Hypothalamus (tissue), 51 donors: Measurements from ENCODE around the gene LSM12.

Source experiments
- DNase-seq, 51 donors: peaks; one replicate each; lab custom pipeline; 2025; lab: John Stamatoyannopoulos, UW

The LSM12 gene

GRCh38 chr17:44097110-44097958 is 30.9 kb upstream of the LSM12 start:
- DNase-seq, result peak in 12 of 51 donors; percentile 19 to 62 (median 34)

GRCh38 chr17:44095647-44096496 is 29.4 kb upstream of the LSM12 start:
- peak in 35 of 51 donors; percentile 15 to 80 (median 57) for DNase-seq

- DNase-seq, result no peak
Observed at GRCh38 chr17:44095388-44095646, 28.8 kb upstream of the LSM12 start.

GRCh38 chr17:44094701-44095387 is 28.4 kb upstream of the LSM12 start:
- no peak for DNase-seq

- DNase-seq, result no peak
Observed at GRCh38 chr17:44093231-44093900, 26.9 kb upstream of the LSM12 start.

DNA sequence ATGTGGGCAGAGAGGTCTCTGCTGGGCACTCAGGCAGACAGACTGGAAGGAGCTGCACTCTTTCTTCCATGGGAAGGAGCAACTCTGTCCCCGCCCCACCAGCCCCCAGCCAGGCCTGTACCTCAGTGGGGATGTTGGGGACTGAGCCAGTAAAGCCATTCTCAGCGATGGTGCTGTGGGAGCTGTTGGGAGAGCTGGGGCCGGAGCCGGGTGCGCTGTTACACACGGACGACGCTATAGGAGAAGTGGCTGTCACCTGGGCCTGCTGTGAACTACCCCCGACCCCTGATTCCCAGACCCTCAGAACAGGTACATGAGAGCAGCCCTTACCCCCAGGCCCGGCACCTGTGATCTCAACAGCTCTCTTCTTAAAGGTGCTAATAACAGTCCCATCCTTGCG is 25.6 kb upstream of the LSM12 start:
- no peak for DNase-seq

- no peak for DNase-seq
Observed at GRCh38 chr17:44091200-44091997, 24.9 kb upstream of the LSM12 start.

GRCh38 chr17:44088254-44088653 is 21.8 kb upstream of the LSM12 start:
- no peak for DNase-seq

- DNase-seq, result no peak
Observed at GRCh38 chr17:44087319-44087718, 20.8 kb upstream of the LSM12 start.

GRCh38 chr17:44086364-44087311 is 20.2 kb upstream of the LSM12 start:
- DNase-seq, result peak in 22 of 51 donors; percentile 3 to 85 (median 36)

DNA sequence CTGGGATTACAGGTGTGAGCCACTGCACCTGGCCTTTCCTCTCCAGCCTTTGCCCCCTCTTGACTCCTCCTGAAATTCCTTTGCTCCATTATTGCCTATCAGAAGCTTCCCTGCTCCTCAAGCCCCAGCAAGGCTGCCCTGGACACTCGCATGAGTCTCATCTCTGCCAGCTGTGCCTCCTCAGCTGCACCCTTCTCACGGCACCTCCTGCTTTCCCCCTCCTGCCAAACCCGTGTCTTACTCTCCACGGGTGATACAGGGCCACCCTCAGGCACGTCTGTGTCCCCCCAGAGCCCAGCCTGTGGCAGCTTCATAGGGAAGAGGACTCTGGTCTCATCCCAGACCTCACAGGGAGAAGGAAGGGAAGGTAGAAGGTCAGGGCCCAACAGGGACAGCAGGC is 19.4 kb upstream of the LSM12 start:
- no peak for DNase-seq

- no peak for DNase-seq
Observed at GRCh38 chr17:44084921-44085320, 18.4 kb upstream of the LSM12 start.

DNA sequence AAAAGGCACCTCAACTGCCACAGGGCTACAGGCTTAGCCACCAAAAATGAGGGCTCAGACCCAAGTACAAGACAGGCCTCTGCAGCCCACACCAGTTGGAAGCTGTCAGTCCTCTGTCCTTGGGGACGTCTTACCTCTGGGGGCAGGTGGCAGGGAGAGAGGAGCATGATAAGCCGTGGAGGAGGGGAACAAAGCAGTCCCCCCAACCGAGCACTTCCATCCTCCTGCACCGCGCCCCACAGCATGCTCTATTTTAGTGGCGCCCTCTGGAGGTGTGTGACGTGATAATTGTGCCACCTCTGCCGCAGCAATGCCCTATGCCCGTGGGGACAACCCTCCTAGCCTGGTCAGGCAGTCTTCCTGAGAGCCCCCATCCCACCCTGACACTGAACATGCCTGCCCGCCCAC is 17.7 kb upstream of the LSM12 start:
- DNase-seq, result no peak

DNA sequence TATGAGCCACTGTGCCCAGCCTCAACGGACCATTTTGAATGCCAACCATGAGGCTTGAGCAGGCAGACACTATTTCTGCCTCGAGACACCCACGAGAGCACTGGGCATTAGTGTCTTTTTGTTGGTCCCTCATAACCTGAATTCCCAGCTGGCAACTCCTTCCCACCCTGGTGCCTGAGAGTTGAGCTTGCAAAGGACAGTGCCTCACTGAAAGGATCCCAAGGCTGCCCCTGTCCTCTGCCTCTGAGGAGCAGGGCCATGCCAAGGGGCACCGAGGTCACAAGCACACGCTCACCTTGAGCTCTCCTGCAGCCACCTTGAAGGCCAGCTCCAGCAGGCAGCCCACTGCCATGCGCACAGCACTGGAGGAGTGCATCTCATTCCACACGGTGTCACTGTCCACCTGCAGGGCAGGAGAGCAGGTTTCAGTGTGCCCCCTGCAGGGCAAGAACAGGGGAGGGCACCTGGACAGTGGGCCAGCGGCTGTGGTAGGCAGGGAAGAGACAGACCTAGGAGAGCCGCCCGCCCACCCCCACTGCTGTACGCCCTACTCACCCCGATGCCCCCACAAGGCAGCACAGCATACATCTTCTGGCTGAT is 16.9 kb upstream of the LSM12 start:
- no peak for DNase-seq

DNA sequence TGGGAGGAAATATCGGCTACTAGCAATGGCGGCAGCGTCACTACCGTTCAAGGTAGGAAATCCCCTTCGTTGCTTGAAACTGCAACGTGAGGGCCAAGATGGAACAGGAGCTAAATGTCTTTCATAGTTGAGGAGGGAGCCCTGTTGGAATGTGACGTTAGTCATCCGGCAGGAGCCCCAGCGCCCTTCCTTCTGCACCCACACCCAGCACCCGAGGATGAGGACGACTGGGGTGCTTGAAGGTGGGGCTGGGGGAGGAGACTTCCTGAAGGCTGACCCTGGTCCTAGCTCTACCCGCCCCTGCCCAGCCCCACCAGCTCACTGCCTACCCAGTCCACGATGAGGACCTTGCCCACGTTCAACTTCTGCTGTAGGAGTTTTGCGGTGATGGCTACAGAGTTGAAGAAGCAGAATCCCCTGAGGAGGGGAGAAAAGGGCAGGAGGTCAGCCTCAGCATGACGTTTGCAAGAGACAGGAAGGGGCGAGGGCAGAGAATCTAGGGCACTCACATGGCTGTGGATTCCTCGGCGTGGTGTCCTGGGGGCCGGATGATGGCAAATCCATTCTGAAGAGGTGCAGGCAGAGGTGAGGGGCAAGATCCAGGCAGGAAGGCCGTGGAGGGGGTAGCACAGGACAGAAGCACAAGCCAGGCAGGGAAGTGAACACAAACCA is 15.9 kb upstream of the LSM12 start:
- no peak for DNase-seq

DNA sequence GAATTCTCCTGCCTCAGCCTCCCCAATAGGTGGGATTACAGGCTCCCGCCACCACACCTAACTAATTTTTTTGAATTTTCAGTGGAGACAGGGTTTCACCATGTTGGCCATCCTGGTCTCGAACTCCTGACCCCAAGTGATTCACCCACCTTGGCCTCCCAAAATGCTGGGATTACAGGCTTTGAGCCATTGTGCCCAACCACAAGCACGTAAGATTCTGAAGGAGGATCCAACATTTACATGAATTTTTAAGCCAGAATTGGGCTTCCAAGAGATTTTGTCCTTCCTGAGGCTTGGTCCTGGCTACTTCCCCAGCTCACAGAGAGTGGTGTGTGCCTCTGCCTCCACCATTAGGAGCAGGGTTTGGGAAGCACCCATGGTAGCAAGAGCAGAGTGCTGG is 15.2 kb upstream of the LSM12 start:
- DNase-seq, result no peak

DNA sequence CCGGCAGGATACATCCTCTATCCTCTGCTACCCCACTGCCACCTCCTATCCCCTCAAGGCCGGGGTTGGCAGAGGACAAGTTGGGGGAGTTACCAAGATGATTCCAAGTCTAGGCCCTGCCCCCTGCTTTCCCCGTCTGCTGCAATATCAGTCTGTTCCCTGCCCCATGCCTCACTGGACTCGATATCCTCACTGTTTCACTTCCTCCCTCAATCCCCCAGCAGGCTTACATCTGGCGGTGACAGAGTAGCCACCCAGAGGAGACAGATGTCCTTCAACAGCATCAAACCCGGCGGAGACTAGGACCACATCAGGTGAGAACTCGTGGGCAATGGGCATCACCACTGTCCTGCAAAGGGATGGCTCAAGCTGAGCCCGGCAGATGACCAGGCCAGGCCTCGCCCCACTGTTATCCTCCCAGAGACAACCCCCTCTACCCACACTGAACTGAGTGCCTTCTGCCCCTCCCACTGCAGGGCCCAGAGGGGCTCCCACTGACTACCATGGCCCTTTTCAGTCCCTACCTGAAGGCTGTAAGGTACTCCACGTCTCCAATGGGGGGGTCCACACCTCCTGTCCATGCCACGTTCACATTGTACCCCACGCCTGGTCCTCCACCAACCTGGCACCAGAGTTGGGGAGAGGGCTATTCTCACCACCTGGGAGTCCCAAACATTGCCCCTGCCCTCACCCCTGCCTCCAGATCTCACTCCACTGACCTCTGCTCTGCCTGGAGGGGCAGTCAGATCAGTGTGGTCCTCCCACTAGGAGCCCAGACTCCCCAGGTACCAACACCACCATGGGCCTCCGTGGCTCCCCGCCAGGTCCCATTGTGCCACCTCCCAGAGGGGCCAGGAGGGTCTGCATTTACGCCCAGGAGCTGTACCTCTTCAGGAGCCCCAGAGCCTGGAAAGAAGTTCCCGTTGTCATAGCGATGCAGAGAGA is 13.7 kb upstream of the LSM12 start:
- no peak for DNase-seq
